ENCODE data around the gene TMEM150C.
A peak's percentile ranks its signal among the peaks of the same experiment; 100 is the strongest.
"Not testable (repeated sequence)": the region's sequence is repeated elsewhere in the genome, so short reads cannot be mapped to it uniquely, and the experiment has no call there.

Gene TMEM150C

GRCh38 chr4:82569076-82569475 lies 7.3 kb upstream of the TMEM150C start:
- TF ChIP-seq, protein P1, sequence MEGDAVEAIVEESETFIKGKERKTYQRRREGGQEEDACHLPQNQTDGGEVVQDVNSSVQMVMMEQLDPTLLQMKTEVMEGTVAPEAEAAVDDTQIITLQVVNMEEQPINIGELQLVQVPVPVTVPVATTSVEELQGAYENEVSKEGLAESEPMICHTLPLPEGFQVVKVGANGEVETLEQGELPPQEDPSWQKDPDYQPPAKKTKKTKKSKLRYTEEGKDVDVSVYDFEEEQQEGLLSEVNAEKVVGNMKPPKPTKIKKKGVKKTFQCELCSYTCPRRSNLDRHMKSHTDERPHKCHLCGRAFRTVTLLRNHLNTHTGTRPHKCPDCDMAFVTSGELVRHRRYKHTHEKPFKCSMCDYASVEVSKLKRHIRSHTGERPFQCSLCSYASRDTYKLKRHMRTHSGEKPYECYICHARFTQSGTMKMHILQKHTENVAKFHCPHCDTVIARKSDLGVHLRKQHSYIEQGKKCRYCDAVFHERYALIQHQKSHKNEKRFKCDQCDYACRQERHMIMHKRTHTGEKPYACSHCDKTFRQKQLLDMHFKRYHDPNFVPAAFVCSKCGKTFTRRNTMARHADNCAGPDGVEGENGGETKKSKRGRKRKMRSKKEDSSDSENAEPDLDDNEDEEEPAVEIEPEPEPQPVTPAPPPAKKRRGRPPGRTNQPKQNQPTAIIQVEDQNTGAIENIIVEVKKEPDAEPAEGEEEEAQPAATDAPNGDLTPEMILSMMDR (conservative IDR thresholded peaks at IDR 0.05): no peak

DNA sequence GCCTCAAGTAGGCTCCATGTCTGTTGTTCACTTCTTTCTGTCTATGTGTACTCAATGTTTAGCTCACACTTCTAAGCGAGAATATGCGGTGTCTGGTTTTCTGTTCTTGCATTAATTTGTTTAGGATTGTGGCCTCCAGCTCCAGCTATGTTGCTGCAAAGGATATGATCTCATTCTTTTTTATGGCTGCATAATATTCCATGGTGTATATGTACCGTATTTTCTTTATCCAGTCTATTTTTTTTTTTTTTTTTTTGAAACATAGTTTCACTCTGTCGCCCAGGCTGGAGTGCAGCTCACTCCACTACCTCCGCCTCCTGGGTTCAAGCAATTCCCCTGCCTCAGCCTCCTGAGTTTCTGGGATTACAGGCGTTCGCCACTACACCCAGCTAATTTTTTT lies 5.7 kb upstream of the TMEM150C start:
- TF ChIP-seq, protein P1 (conservative IDR thresholded peaks at IDR 0.05): no peak

More at GRCh38 chr4:82569076-82569475, 7.3 kb upstream of the TMEM150C start:
- H3K27ac ChIP-seq: no peak overlapping the region

GRCh38 chr4:82562564-82562854 lies 721 bp upstream of the TMEM150C start:
- peak overlapping the region; percentile 84 for H3K27ac ChIP-seq
- TF ChIP-seq, protein P1 (conservative IDR thresholded peaks at IDR 0.05): no peak; the same call in 1 of the 2 replicates

More for the DNA sequence above, 5.7 kb upstream of the TMEM150C start:
- no peak overlapping the region for H3K27ac ChIP-seq

DNA sequence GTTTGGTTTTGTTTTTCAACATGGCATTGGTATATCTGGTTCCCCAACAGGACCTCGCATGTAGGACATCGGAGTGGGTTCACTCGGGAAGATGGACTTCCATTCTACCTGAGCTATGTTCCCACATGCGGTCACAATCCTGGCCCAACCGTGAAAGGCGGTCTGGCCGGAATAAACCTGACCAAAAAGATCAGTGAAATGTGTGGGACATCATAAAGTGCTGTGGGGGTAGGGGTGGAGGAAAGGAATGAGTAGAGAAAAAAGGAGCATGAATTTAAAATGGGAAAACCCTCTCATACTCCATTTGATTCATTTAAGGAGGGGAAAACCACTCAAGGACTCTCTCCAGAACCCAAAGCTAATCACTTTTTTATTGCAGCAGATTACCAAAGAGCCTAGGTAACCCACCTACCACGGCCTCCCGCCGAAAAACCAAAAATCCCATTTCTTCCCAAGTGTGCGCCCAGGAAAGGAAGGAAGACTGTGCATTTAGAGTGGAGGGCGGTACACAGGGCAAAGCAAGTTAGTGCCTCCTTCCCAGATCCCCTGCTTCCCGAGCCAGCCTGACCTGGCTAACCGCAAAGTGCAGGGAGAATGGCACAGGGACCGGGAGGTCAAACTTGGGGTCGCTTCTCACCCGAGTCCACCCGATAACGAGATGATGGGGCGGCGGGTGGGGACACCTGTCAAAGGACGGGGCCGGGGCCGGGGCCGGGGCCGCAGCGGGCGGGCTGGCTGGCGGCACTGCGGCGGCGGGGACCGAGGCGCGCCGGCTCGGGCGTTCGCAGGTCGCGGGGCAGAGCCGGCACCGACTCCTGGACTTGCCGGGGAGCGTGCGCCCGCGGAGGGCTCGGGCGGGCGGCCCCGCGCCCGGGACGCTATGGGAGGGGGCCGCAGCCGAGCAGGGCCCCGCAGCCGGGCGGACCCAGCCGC lies 669 bp downstream of the TMEM150C start:
- H3K27ac ChIP-seq: peak overlapping the region; percentile 84
- TF ChIP-seq, protein P1 (conservative IDR thresholded peaks at IDR 0.05): no peak

DNA sequence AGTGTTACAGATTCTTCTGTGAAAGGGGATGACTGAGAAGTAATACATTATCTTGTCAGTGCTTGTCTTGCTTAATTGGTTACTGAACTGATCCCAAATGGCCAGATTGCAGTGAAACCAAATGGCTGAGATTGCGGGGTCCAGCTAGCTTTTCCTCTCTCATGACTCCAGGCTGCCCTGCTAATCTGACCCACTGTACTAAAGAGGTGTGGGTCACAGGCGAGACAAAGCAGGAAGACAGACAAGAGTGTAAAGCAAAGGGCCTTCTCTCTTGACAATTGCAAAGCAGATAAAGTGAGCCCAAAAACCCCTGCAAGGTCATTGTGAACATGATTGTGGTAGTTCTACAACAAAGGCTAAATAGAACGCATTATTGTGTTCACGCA lies 2.1 kb downstream of the TMEM150C start:
- H3K27ac ChIP-seq: no peak overlapping the region
- TF ChIP-seq, protein P1 (conservative IDR thresholded peaks at IDR 0.05): no peak

GRCh38 chr4:82559090-82559734 lies 2.6 kb downstream of the TMEM150C start:
- not testable (repeated sequence) for H3K27ac ChIP-seq

DNA sequence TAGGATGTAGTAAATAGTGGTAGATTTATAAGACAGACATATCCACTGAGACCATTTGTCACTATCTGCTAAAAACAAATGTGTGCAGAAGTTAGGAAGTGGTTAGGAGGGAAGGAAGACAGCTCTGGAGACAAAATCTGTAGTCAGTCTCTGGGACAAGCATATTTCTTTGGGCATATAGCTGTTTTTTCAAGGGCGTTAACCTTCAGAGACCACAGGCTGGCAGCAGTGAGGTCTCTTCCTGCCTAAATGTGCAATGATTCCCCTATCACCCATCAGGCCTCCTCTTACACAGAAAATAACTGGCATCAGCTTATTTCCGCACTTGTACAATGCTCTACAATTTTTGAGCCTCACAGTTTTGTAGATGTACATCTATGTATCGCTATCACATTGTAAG lies 6.5 kb downstream of the TMEM150C start:
- TF ChIP-seq, protein P1 (conservative IDR thresholded peaks at IDR 0.05): peak; percentile 47; the same call in 1 of the 2 replicates
- no peak overlapping the region for H3K27ac ChIP-seq

GRCh38 chr4:82553020-82553419 lies 8.8 kb downstream of the TMEM150C start:
- H3K27ac ChIP-seq: peak overlapping the region; percentile 41; the same call in 1 of the 2 replicates
- TF ChIP-seq, protein P1 (conservative IDR thresholded peaks at IDR 0.05): no peak

Measured in VCaP (cell line).